ENCODE measurements around the gene DNAH6. TPM values are rescaled to one million over a fixed set of nuclear protein-coding genes. Genes with fewer than 3 reads are reported as not detected.

DNAH6 gene
- total and polyA plus RNA-seq, 9 of the 15 experiments (the other 6 are each of a cell fraction or from before 2014, with no cell fraction given) = 0.01 to 0.04 (median 0.01) TPM; not detected in 5

DNA sequence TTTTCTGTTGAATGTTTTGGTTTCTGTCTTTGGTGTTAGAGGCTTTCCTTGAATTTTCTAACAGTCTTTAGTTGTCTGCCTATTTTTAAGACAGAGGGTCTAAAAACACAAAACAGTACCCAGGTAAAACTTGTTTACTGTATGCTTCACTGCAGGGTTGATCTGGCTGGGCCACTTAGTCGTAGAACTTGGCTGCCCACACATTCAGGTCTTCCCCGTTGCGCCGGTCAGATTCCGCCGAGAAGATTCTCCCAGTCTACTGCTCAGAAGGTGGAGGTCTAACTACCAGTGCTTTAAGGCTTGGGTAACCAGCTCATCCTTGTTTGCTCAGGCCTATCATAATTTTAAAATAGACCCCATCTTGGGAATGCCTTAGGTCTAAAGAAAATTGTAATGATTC is 24.6 kb upstream of the DNAH6 start (continued):
- TF ChIP-seq, protein P1, sequence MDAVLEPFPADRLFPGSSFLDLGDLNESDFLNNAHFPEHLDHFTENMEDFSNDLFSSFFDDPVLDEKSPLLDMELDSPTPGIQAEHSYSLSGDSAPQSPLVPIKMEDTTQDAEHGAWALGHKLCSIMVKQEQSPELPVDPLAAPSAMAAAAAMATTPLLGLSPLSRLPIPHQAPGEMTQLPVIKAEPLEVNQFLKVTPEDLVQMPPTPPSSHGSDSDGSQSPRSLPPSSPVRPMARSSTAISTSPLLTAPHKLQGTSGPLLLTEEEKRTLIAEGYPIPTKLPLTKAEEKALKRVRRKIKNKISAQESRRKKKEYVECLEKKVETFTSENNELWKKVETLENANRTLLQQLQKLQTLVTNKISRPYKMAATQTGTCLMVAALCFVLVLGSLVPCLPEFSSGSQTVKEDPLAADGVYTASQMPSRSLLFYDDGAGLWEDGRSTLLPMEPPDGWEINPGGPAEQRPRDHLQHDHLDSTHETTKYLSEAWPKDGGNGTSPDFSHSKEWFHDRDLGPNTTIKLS (IDR thresholded peaks at IDR 0.05; ENCODE audit: borderline replicate concordance, low read depth) = no peak

DNA sequence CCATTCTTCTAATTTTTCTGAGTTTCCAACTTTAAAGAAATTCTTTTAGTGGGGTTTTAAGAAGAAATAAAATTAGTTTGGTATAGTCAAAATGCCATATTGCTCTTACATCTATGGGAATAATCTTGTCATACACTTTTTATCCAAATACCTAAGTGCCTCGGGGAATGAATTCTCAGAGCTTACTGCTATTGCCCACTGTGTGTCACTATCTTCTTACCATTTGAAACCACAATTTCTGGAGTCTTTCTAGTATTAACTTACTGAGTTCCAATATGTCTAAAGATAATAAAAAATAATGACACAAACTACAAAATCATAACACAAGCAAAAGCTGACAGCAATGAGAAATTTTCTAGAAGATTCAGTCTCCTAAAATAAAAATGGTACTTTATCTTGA is 23.7 kb upstream of the DNAH6 start:
- H3K4me3 ChIP-seq = no peak overlapping the region
- FAIRE-seq (no peak), DNase-seq (ENCODE audit: extremely low read depth in 1 of 4, low spot score in 3 of 4) (no peak), ATAC-seq (no peak)
- ChIA-PET POLR2A (interaction anchor here (0.8 kb wide), 1 partner anchor 8 kb away, joined by 3 read pairs; no protein-coding TSS in a partner anchor), CTCF (ENCODE audit: low intra/inter-chr PET ratio) (interaction anchor here (0.7 kb wide), 1 partner anchor 433 kb away, joined by 3 read pairs; no protein-coding TSS in a partner anchor)
- intact Hi-C loops (cut with micrococcal nuclease) = loop anchor here (5.0 kb wide), 1 partner anchor 805 kb away; no protein-coding TSS in a partner anchor
- H3K9me3 ChIP-seq (replicated peaks; ENCODE audit: control insufficient read depth, insufficient read depth, low read depth, low read length) = no peaks in the 10 kb centered on the region
- no peaks in the 10 kb centered on the region for H3K9me1 ChIP-seq (ENCODE audit: control insufficient read depth, insufficient read depth, low read length)
- no peaks in the 10 kb centered on the region for H3K4me1 ChIP-seq (replicated peaks in 1 of 2; ENCODE audit: control insufficient read depth in 2 of 2, insufficient read depth in 2 of 2, low read length in 2 of 2)
- H3K36me3 ChIP-seq (ENCODE audit: control insufficient read depth, insufficient read depth, low read length) = no peaks in the 10 kb centered on the region
- in situ Hi-C loops (cut with MboI) = no loop called here
- H3K27me3 ChIP-seq (ENCODE audit: control insufficient read depth in 2 of 2, insufficient read depth in 2 of 2, low read length in 2 of 2) = 0 out of 5 replicates have a peak, but pooled peaks cover 0 to 3% of the 10 kb centered on the region in 2 experiments
- no peak overlapping the region for H3K27ac ChIP-seq (ENCODE audit: extremely low read depth, low read depth, low read length)
- H3K79me2 ChIP-seq (ENCODE audit: control insufficient read depth, insufficient read depth, low read length) = no peaks in the 10 kb centered on the region
- no TSS peak for BruUV-seq (replicated peaks)
- TF ChIP-seq, protein P2, sequence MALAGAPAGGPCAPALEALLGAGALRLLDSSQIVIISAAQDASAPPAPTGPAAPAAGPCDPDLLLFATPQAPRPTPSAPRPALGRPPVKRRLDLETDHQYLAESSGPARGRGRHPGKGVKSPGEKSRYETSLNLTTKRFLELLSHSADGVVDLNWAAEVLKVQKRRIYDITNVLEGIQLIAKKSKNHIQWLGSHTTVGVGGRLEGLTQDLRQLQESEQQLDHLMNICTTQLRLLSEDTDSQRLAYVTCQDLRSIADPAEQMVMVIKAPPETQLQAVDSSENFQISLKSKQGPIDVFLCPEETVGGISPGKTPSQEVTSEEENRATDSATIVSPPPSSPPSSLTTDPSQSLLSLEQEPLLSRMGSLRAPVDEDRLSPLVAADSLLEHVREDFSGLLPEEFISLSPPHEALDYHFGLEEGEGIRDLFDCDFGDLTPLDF (CRISPR knock-in tag; IDR thresholded peaks at IDR 0.05) = no peak
- 0 out of 4 replicates have a peak, but pooled peaks of 1 of the 2 experiments have one; percentile 13 for TF ChIP-seq RAD21 (CRISPR knock-in tag; conservative IDR thresholded peaks at IDR 0.05 in 1 of 2, IDR thresholded peaks at IDR 0.05 in 1 of 2)
- WGBS (ENCODE audit: insufficient coverage, low coverage, missing lambda C conversion rate) = 0% methylated on average over 1 of the region's 1 CpG
- no peak overlapping the region for H3K4me2 ChIP-seq (ENCODE audit: insufficient read depth, low read length)
- H3K9ac ChIP-seq (ENCODE audit: insufficient read depth in 1 of 2, low read depth in 2 of 2, low read length in 2 of 2) = no peak overlapping the region
- no peaks in the 10 kb centered on the region; the same call in 1 of the 2 replicates for H4K20me1 ChIP-seq (replicated peaks; ENCODE audit: control insufficient read depth, insufficient read depth, low read length)
- H2AFZ ChIP-seq (ENCODE audit: low read depth, low read length) = no peak overlapping the region
